COLO668 (cell line): ENCODE measurements around the gene TMIGD1.
"Not testable (repeated sequence)": the region's sequence is repeated elsewhere in the genome, so short reads cannot be mapped to it uniquely, and the experiment has no call there.

ENCODE experiments used
- DNase-seq: peaks from one replicate; lab custom pipeline; 2025; ENCODE audit not compliant: unreplicated experiment; lab: John Stamatoyannopoulos, UW

The TMIGD1 gene

DNA sequence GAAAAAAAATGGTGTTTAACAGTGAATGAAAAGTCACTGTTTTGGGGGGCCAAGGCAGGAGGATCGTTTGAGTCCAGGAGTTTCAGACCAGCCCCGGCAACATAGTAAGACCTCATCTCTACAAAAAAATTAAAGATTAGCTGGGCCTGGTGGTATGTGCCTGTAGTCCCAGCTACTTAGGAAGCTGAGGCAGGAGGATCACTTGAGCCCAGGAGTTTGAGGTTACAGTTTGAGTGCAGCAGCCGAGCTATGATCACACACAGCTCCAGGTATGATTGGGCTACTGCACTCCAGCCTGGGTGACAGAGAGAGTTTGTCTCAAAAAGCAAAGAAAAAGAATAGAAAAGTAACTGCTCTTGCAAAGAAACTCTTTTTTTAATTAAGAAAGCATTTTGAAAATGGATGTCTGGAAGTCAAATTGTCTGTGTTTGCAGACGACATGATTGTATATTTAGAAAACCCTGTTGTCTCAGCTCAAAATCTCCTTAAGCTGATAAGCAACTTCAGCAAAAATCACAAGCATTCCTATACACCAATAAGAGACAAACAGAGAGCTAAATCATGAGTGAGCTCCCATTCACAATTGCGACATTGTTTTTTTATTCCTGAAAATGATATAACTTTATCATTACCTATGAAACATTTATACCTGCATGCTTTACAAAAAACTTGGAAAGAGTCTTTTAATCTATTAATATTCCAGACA, 24.4 kb upstream of the TMIGD1 start:
- DNase-seq: no peak

DNA sequence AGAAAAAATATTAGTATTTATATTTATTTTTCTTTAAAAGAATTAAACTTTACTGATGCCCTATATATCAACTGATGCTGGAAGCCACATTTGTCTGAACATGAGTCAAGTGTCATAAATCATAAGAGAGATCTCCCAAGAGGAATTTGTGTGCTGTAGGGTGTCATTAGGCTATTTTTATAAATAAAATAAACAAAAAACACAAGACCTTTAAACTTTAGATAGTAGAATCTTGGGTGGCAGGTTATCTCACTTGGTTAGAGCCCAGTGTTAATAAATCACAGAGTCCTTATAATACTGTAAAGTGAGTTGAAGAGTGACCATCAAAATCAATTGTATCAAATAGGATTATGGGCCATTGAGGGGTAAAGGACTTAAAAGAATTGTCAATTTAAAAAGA, 23.6 kb upstream of the TMIGD1 start:
- DNase-seq: no peak

DNA sequence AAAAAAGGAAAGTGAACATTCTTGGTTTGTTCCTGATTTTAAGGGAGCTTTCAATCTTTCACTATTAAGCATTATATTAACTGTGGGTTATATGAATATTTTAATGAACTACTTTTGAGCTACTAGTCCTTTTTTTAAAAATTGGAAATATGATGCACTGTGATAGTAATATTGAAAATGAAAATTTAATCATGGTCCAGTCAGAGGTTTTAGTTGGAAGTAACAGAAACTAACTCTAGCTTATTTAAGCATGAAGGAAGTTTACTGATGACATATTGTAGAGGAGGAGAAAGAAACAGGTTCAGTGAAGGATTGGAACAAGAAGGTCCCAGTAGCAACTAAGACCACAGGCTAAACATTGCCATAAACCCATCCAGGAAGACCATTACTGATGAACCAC, 20.8 kb upstream of the TMIGD1 start:
- DNase-seq: no peak

DNA sequence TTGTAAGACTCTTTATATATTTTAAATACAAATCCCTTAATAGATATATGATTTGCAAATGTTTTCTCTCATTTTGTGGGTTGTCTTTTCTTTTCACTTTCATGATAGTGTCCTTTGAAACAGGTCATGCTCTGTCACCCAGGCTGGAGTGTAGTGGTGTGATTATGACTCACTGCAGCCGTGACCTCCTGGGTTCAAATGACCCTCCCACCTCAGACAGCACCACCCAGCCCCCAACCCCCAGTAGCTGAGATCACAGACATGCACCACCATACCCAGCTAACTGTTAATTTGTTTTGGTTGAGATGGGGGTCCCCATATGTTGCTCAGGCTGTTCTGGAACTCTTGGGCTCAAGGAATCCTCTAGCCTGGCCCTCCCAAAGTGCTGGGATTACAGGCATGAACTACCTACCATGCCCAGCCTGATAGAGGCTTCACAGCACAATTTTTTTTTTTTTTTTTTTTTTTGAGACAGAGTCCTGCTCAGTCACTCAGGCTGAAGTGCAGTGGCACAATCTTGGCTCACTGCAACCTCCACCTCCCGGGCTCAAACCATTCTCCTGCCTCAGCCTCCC, 18.5 kb upstream of the TMIGD1 start:
- no peak for DNase-seq

DNA sequence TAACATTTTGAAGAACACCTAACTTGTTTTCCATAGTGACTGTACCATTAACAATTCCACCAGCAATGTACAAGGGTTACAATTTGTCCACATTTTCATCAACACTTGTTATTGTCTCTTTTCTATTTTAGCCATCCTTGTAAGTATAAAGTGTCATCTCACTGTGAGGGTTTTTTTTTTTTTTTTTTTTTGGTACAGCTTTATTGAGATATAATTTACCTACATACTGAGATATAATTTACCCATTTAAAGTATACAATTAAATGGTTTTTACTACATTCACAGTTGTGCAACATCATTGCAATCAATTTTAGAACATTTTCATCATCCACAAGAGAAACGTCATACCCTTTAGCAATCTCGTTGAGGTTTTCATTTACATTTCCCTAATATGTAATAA, 17.9 kb upstream of the TMIGD1 start:
- DNase-seq: no peak

DNA sequence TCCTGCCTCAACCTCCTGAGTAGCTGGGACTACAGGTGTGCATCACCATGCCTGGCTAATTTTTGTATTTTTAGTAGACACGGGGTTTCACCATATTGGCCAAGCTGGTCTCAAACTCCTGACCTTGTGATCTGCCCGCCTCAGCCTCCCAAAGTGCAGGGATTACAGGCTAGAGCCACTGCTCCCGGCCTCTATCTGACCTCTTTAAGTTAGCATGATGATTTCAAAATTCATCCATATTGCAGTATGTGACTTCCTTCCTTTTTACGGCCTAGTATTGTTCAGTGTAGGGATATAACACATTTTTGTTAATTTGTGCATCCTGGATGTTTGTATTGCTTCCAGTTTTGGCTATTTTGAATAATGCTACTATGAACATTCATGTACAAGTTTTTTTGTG, 17.4 kb upstream of the TMIGD1 start:
- not testable (repeated sequence) for DNase-seq

DNA sequence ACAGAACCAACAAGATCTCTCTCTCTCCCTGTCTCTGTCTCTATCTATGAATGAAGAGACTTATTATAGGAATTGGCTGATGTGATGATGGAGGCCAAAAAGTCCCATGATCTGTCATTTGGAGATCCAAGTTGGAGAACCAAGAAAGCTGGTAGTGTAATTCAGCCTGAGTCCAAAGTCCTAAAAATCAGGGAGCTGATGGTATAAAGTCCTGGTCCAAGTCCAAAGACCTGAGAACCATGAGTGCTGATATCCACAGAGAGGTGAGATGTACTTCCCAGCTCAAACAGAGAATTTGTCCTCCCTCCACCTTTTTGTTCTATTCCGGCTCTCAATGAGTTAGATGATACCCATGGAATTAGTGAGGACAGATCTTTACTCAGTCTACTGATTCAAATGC, 15.4 kb upstream of the TMIGD1 start:
- no peak for DNase-seq

DNA sequence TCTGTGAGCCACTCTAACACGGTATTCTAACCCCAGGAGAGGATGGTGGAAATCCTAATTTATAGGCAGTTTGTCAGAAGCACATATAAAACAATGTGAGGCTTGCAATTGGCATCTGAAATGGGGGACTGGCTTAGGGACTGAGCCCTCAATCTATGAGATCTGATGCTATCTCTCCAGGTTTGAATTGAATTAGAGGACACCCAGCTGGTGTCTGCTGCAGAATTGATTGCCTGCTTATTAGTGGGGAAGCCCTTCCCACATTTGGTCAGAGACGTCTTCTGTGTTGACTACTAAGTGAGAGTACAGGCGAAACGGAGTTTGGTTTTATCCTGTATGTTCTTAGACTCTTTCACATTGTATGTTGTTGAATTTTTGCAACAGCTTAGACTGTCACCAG, 13.6 kb upstream of the TMIGD1 start:
- DNase-seq: no peak

DNA sequence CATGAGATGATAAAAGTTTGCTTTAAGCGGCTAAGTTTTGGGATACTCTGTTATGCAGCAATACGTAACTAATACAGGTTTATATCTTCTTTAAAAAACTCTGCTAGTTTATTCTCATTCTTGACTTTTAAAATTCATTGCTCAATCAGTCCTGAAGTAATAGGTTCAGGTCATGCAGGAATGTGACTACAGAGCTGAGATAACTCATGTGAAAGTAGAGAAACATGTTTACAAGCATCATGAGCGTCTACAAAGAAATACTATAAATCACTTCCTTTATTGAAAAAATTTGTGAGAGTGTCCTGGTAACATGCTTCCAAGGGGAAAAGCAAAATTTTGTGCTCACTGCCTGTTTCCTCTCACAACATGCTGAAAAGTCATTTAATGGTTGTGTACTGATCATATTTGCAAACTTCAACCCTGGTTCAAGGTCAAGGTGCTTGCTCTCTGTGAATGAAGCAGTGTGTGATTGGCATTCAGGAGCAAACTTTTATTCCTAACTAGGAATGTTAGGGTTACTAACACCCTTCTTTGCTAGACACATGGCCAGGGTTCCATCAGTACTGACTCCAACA, 12.5 kb upstream of the TMIGD1 start:
- DNase-seq: no peak

DNA sequence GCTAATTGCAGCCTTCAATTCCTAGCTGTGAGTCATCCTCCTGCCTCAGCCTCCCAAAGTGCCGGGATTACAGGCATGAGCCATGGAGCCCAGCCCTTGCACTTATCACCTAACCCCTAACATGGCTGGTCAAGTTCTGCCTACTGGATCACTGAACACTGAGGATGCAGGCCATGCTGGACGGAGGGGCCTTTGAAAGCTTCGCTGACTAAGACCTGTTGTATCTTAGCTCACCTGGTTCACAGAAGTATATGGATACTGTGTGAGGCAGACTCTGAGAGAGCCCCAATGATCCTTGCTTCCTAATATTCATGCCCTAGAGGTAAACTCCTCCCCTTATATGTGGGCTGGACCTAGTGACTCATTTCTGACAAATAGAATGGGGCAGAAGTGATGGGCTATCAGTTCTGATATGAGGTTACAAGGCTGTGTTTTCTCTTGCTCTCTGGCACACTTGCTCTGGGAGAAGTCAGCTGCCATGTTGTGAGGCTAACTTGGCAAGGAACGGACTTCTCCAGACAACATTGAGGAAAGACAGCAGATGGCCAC, 11.7 kb upstream of the TMIGD1 start:
- no peak for DNase-seq

DNA sequence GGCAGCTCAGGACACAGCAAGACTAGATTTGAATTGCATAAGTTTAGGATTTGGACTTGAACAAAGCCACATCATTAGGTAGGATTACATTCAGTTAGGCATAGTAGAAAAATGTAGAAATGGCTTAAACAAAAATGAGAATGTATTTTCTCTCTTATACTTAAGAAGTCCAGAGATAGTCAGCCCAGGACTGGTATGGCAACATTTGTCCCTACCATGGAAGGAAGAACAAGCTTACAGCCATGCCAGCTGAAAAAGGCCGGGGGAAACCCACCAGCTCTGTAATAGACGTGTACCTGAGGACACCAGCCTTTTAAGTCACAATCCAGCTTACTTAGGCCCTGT, 11.2 kb upstream of the TMIGD1 start:
- no peak for DNase-seq

DNA sequence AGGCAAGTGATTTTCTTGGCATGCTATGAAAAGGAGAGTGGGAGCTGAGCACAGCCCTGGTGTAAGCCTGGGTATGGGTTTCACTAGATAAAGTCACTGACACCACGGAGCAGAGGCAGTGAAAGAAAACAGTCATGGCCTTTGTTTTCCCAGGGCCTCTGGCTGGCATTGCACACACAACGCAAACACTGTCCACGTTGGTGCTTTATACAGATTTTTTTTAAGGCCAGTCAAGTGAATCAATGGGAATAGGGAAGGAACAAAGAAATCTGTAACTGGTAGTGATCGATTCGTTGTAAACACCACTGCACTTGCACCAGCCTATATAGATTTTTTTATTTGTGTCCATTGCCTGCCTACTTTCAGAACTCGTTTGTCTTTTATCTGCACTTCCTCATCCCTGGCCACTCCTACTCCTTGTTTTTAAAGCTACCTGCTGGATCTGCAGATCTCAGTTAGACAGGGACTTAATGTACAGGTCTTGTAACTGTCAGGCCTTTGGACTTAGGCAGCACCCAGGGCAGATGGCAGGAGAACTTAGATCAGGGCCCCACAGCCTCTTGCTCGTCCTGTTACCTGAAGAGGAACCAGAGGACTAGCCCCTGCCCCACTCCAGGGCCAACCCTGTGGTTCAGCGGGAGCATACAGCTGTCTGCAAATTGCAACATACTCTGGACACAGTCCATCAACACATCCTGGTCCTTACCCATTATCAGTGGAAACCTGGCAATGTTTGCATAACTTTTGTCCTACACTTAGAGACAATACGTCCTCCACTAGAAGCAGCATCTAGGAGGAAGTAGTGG, 10.6 kb upstream of the TMIGD1 start:
- DNase-seq: peak; percentile 73

DNA sequence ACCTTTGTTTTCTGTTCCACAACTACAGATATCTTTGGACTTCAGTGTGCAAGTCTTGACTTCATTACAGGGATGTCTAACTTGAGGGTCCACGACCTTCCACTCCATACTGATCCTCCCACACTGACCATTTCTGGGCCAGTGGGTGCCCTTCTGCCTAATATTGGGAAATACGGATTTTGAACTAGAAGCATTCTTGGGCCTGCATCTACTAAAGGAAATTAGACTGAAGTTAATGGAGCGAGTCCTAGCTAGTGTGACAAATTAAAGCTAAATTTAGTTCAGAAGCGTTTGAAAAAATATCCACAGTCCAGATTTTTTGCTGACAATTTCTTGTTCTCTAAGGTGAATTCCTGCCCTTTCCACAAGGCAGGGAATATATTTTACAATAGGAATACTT, 9.9 kb upstream of the TMIGD1 start:
- DNase-seq: no peak

DNA sequence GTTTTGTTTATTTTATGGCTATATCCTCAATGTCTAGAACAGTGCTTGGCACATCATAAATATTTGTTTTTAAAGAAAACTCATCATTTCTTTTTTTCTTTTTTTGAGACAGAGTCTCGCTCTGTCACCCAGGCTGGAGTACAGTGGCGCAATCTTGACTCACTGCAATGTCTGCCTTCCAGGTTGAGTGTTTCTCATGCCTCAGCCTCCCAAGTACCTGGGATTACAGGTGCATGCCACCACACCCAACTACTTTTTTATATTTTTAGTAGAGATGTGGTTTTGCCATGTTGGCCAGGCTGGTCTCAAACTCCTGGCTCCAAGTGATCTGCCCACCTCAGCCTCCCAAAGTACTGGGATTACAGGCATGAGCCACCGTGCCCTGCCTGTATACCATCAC, 9.4 kb upstream of the TMIGD1 start:
- DNase-seq: not testable (repeated sequence)

DNA sequence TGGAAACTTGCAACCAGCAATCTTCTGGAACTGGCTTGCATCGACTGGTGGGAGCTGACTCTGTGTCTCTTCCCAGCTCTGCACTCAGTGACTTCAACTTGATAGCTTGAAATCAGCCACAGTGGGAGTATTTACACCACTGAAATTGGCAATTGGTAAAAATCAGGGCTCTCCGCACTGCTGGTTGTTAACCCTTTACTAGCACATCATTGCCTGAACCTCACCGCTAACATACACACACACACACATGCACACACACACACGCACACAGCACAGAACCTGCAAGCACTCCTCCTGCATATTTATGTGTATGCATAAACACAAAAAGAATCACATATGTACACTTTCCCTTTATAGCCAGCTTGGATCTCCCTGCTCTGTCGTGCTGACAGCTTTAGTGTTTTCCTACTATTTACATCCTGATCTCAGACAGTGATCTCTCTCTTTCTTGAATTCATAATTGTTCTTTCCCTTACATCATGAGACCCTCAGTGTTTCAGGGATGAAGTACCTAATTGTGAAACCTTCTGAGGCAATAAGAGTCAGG, 7.9 kb upstream of the TMIGD1 start:
- DNase-seq: no peak

DNA sequence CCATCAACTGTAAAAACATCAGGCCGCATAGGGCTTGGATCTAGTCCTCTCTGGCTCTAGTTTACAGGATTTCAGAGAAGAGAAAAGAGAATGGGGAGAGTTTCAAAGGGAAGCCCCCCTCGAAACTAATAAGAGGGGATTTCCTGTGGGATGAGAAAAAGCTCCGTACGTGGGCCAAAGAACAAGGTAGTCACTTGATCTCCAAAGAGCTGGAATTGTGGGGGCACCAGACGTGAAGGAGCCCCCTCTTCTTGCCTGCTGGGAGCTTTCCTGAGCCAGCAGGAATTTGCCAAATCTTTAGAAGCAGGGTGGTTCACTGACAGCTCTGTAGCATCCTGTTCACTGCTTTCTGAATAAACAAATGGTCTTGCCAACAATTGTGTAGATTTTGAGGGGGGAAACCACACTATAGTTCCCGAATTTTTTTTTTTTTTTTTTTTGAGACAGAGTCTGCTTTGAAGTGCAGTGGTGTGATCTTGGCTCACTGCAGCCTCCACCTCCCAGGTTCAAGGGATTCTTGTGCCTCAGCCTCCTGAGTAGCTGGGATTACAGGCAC, 7.0 kb upstream of the TMIGD1 start:
- no peak for DNase-seq

DNA sequence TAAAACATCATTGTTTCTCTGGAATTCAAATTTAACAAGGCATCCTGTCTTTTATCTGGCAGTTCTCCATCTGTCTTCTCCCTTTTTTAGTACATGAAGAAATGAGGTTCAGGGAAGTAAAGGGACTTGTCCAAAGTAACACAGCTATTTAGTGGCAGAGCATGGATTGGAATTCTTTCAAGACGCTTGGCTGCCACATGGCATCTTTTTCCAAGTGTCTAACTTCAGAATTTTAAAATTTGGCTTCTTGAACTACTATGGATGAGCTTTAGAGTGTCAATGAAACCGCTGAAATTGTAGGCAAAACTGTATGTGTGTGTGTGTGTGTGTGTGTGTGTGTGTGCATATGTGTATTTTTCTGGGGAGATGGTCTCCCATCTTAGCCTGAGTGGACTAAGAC, 5.2 kb upstream of the TMIGD1 start:
- no peak for DNase-seq

DNA sequence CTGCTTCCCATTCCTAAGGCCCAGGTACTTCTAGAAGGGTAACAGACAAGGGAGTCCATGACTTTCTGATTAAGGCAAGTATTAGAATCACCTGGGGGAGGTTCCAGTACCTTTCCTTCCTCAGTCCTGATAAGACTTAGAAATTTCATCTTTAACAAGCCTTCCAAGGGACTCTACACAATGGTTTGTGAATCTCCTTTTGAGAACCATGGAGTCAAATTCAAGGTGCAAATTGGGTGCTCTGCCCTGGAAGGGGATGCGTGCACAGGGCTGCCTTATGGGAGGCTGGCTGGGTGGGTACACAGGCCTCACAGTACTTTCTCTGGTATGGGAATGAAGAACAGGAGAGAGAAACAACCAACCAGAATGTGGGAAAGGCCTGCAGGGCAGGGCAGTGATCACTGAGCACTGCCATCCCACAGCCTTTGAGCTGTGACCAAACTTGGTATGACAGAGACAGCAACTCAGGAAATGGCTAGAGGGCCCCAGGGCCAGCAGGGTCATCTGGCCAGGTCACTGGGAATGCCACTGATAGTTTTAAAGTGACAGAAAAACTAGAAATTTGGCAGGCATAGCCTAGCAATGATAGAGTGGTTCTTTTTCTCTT, 3.6 kb upstream of the TMIGD1 start:
- no peak for DNase-seq

DNA sequence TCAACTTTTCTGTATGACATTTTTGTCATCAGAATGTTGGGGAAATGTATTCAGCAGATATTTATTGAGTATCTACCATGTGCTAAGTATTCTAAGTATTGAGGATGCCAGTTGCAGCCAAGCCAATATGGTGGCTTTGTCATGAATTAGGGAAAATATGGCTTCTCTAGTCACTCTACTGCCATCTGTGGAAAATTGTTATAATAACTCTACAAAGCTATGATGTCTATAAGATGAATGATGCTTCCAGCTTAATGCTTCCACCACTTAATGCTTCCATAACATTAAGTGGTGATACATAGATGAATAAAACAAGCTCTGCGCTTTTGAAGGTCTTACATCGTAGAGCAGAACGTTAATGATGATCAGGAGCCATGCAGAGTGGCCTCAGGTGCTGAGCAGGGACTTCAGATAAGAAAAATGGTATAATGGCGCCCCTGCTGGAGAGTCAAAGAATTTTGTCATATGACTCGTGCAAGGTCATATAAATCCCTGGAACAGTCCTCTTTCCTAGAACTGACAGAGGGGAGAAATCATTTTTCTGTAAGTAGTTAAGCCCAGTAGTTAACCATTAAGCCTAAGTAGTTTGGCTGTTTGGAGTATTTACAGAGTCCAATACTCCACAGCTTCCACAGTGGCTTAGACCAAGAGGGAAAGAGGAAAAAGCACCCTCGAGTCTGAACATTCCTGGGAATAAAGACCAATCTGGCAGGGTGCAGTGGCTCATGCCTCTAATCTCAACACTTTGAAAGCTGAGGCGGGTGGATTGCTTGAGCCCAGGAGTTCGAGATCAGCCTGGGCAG, 2.7 kb upstream of the TMIGD1 start:
- DNase-seq: peak; percentile 37

DNA sequence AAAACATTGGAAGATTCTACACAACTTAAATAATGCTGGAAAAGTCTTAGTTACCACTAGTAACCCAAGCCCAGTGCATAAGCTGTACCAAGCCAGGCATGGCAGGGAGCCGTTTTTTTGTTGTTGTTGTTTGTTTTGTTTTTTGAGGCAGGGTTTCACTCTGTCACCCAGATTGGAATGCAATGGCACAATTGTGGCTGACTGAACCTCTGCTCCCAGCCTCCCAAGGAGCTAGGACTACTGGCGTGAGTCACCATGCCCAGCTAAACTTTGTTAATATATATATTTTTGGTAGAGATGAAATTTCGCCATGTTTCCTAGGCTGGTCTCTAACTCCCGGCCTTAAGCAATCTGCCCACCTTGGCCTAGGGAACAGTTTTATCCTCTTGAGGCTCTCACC, 564 bp upstream of the TMIGD1 start:
- DNase-seq: no peak
